ENCODE data around the gene PIK3CD.
"Not testable (repeated sequence)": the region's sequence is repeated elsewhere in the genome, so short reads cannot be mapped to it uniquely, and the experiment has no call there.

The PIK3CD gene

GRCh38 chr1:9610548-9610947, 41.0 kb upstream of the PIK3CD start:
- H3K4me1 ChIP-seq (ENCODE audit: control insufficient read depth, insufficient read depth, low read length): no peaks in the 10 kb centered on the region
- no peak overlapping the region for H3K4me3 ChIP-seq (ENCODE audit: low read depth, low read length)
- no peak overlapping the region for H3K9ac ChIP-seq (ENCODE audit: low read depth, low read length)
- peaks cover 48% of the 10 kb centered on the region for H3K36me3 ChIP-seq (ENCODE audit: control insufficient read depth, insufficient read depth, low read length)
- no peaks in the 10 kb centered on the region for H3K27me3 ChIP-seq (ENCODE audit: control insufficient read depth, insufficient read depth, low read length)
- H3K9me3 ChIP-seq (ENCODE audit: control insufficient read depth, insufficient read depth, low read length): no peaks in the 10 kb centered on the region

- Histone ChIP-seq H3K4me3 (ENCODE audit: low read depth, low read length) (no peak overlapping the region), H3K36me3 (ENCODE audit: control insufficient read depth, insufficient read depth, low read length) (peaks cover 44% of the 10 kb centered on the region), H3K9ac (ENCODE audit: low read depth, low read length) (no peak overlapping the region), H3K27me3 (ENCODE audit: control insufficient read depth, insufficient read depth, low read length) (no peaks in the 10 kb centered on the region), H3K4me1 (ENCODE audit: control insufficient read depth, insufficient read depth, low read length) (no peaks in the 10 kb centered on the region), H3K9me3 (ENCODE audit: control insufficient read depth, insufficient read depth, low read length) (no peaks in the 10 kb centered on the region)
These were observed 39.8 kb upstream of the PIK3CD start for GRCh38 chr1:9611716-9612115.

GRCh38 chr1:9612162-9612845, 39.2 kb upstream of the PIK3CD start:
- Histone ChIP-seq H3K9ac (ENCODE audit: low read depth, low read length) (no peak overlapping the region), H3K4me3 (ENCODE audit: low read depth, low read length) (no peak overlapping the region), H3K9me3 (ENCODE audit: control insufficient read depth, insufficient read depth, low read length) (no peaks in the 10 kb centered on the region), H3K4me1 (ENCODE audit: control insufficient read depth, insufficient read depth, low read length) (no peaks in the 10 kb centered on the region), H3K27me3 (ENCODE audit: control insufficient read depth, insufficient read depth, low read length) (no peaks in the 10 kb centered on the region), H3K36me3 (ENCODE audit: control insufficient read depth, insufficient read depth, low read length) (peaks cover 42% of the 10 kb centered on the region)

GRCh38 chr1:9612871-9613624, 38.5 kb upstream of the PIK3CD start:
- Histone ChIP-seq H3K9ac (ENCODE audit: low read depth, low read length) (no peak overlapping the region), H3K4me1 (ENCODE audit: control insufficient read depth, insufficient read depth, low read length) (no peaks in the 10 kb centered on the region), H3K36me3 (ENCODE audit: control insufficient read depth, insufficient read depth, low read length) (peaks cover 38% of the 10 kb centered on the region), H3K27me3 (ENCODE audit: control insufficient read depth, insufficient read depth, low read length) (no peaks in the 10 kb centered on the region), H3K4me3 (ENCODE audit: low read depth, low read length) (no peak overlapping the region), H3K9me3 (ENCODE audit: control insufficient read depth, insufficient read depth, low read length) (no peaks in the 10 kb centered on the region)

- no peaks in the 10 kb centered on the region for H3K4me1 ChIP-seq (ENCODE audit: control insufficient read depth, insufficient read depth, low read length)
- no peaks in the 10 kb centered on the region for H3K27me3 ChIP-seq (ENCODE audit: control insufficient read depth, insufficient read depth, low read length)
- no peak overlapping the region for H3K9ac ChIP-seq (ENCODE audit: low read depth, low read length)
- H3K4me3 ChIP-seq (ENCODE audit: low read depth, low read length): no peak overlapping the region
- peaks cover 36% of the 10 kb centered on the region for H3K36me3 ChIP-seq (ENCODE audit: control insufficient read depth, insufficient read depth, low read length)
- H3K9me3 ChIP-seq (ENCODE audit: control insufficient read depth, insufficient read depth, low read length): no peaks in the 10 kb centered on the region
These were observed 37.8 kb upstream of the PIK3CD start for GRCh38 chr1:9613625-9614299.

GRCh38 chr1:9615316-9616063, 36.0 kb upstream of the PIK3CD start:
- H3K4me1 ChIP-seq (ENCODE audit: control insufficient read depth, insufficient read depth, low read length): no peaks in the 10 kb centered on the region
- no peak overlapping the region for H3K9ac ChIP-seq (ENCODE audit: low read depth, low read length)
- no peak overlapping the region for H3K4me3 ChIP-seq (ENCODE audit: low read depth, low read length)

GRCh38 chr1:9618909-9619679, 32.4 kb upstream of the PIK3CD start:
- H3K9me3 ChIP-seq (ENCODE audit: control insufficient read depth, insufficient read depth, low read length): no peaks in the 10 kb centered on the region
- H3K4me1 ChIP-seq (ENCODE audit: control insufficient read depth, insufficient read depth, low read length): no peaks in the 10 kb centered on the region
- H3K4me3 ChIP-seq (ENCODE audit: low read depth, low read length): no peak overlapping the region
- H3K27me3 ChIP-seq (ENCODE audit: control insufficient read depth, insufficient read depth, low read length): no peaks in the 10 kb centered on the region
- no peaks in the 10 kb centered on the region for H3K36me3 ChIP-seq (ENCODE audit: control insufficient read depth, insufficient read depth, low read length)
- no peak overlapping the region for H3K9ac ChIP-seq (ENCODE audit: low read depth, low read length)

More at GRCh38 chr1:9615316-9616063, 36.0 kb upstream of the PIK3CD start:
- Histone ChIP-seq H3K9me3 (ENCODE audit: control insufficient read depth, insufficient read depth, low read length) (no peaks in the 10 kb centered on the region), H3K36me3 (ENCODE audit: control insufficient read depth, insufficient read depth, low read length) (peaks cover 23% of the 10 kb centered on the region), H3K27me3 (ENCODE audit: control insufficient read depth, insufficient read depth, low read length) (no peaks in the 10 kb centered on the region)

GRCh38 chr1:9621032-9621431, 30.5 kb upstream of the PIK3CD start:
- no peak overlapping the region for H3K9ac ChIP-seq (ENCODE audit: low read depth, low read length)
- H3K4me3 ChIP-seq (ENCODE audit: low read depth, low read length): no peak overlapping the region
- H3K9me3 ChIP-seq (ENCODE audit: control insufficient read depth, insufficient read depth, low read length): no peaks in the 10 kb centered on the region
- H3K27me3 ChIP-seq (ENCODE audit: control insufficient read depth, insufficient read depth, low read length): peaks cover under 1% of the 10 kb centered on the region
- no peaks in the 10 kb centered on the region for H3K36me3 ChIP-seq (ENCODE audit: control insufficient read depth, insufficient read depth, low read length)
- no peaks in the 10 kb centered on the region for H3K4me1 ChIP-seq (ENCODE audit: control insufficient read depth, insufficient read depth, low read length)

GRCh38 chr1:9624081-9624480, 27.4 kb upstream of the PIK3CD start:
- H3K36me3 ChIP-seq (ENCODE audit: control insufficient read depth, insufficient read depth, low read length): no peaks in the 10 kb centered on the region
- no peak overlapping the region for H3K9ac ChIP-seq (ENCODE audit: low read depth, low read length)
- H3K4me1 ChIP-seq (ENCODE audit: control insufficient read depth, insufficient read depth, low read length): peaks cover 5% of the 10 kb centered on the region
- no peaks in the 10 kb centered on the region for H3K9me3 ChIP-seq (ENCODE audit: control insufficient read depth, insufficient read depth, low read length)
- peaks cover 6% of the 10 kb centered on the region for H3K27me3 ChIP-seq (ENCODE audit: control insufficient read depth, insufficient read depth, low read length)
- no peak overlapping the region for H3K4me3 ChIP-seq (ENCODE audit: low read depth, low read length)

- H3K27me3 ChIP-seq (ENCODE audit: control insufficient read depth, insufficient read depth, low read length); H3K4me3 ChIP-seq (ENCODE audit: low read depth, low read length); H3K4me1 ChIP-seq (ENCODE audit: control insufficient read depth, insufficient read depth, low read length); H3K9me3 ChIP-seq (ENCODE audit: control insufficient read depth, insufficient read depth, low read length); H3K36me3 ChIP-seq (ENCODE audit: control insufficient read depth, insufficient read depth, low read length); H3K9ac ChIP-seq (ENCODE audit: low read depth, low read length): not testable (repeated sequence)
These were observed 26.5 kb upstream of the PIK3CD start for GRCh38 chr1:9625030-9625429.

- H3K4me3 ChIP-seq (ENCODE audit: low read depth, low read length): no peak overlapping the region
These were observed 25.3 kb upstream of the PIK3CD start for GRCh38 chr1:9626201-9626608.

More at GRCh38 chr1:9626201-9626608, 25.3 kb upstream of the PIK3CD start:
- Histone ChIP-seq H3K9me3 (ENCODE audit: control insufficient read depth, insufficient read depth, low read length) (no peaks in the 10 kb centered on the region), H3K4me1 (ENCODE audit: control insufficient read depth, insufficient read depth, low read length) (peaks cover 5% of the 10 kb centered on the region), H3K36me3 (ENCODE audit: control insufficient read depth, insufficient read depth, low read length) (no peaks in the 10 kb centered on the region), H3K9ac (ENCODE audit: low read depth, low read length) (no peak overlapping the region), H3K27me3 (ENCODE audit: control insufficient read depth, insufficient read depth, low read length) (peaks cover 6% of the 10 kb centered on the region)

Measured in iPS-15b (cell line).